HepG2 (cell line): ENCODE measurements around the gene PSMB11. TPM values are rescaled to one million over a fixed set of nuclear protein-coding genes. Genes with fewer than 3 reads are reported as not detected.
A peak's percentile ranks its signal among the peaks of the same experiment; 100 is the strongest.

ENCODE experiments used
- MEIS2 ChIP-seq: sonication (generic); formaldehyde crosslinking; IDR thresholded peaks from 2 replicates; pipeline ENCODE4 v1.9.0; 2021; ENCODE audit warnings: mild to moderate bottlenecking, missing genetic modification reagents
- SRSF9 ChIP-seq: fragments of 200-400 bp; formaldehyde crosslinking; IDR thresholded peaks from 2 replicates; pipeline ENCODE4 v1.6.1; 2018; ENCODE audit warnings: borderline replicate concordance, mild to moderate bottlenecking, low read depth, low read length; ENCODE audit not compliant: insufficient read depth, poor library complexity, severe bottlenecking
- ZFP36L2 ChIP-seq: sonication (generic); formaldehyde crosslinking; IDR thresholded peaks from 2 replicates; pipeline ENCODE4 v1.4.0; 2020; ENCODE audit warnings: missing genetic modification reagents
- ZFY ChIP-seq: sonication (generic); formaldehyde crosslinking; IDR thresholded peaks from 2 replicates; pipeline ENCODE4 v1.4.0; 2020; ENCODE audit warnings: missing genetic modification reagents
- ZNF225 ChIP-seq: sonication (generic); formaldehyde crosslinking; IDR thresholded peaks from 2 replicates; pipeline ENCODE4 v1.4.0; 2020; ENCODE audit warnings: mild to moderate bottlenecking, missing genetic modification reagents
- ZNF276 ChIP-seq: sonication (generic); formaldehyde crosslinking; IDR thresholded peaks from 2 replicates; pipeline ENCODE4 v1.4.0; 2020; ENCODE audit warnings: mild to moderate bottlenecking, low read depth, missing genetic modification reagents
- ZNF281 ChIP-seq: sonication (generic); formaldehyde crosslinking; IDR thresholded peaks from 2 replicates; pipeline ENCODE4 v1.4.0; 2020; ENCODE audit warnings: missing genetic modification reagents, borderline replicate concordance
- ZNF367 ChIP-seq: sonication (generic); formaldehyde crosslinking; IDR thresholded peaks from 2 replicates; pipeline ENCODE4 v1.4.0; 2020; ENCODE audit warnings: missing genetic modification reagents, borderline replicate concordance
- polyA plus RNA-seq, 8 experiments: library from polyadenylated mRNA; depleted of rRNA in 3 of 8; stranded (reverse) in 7 of 8; unstranded in 1 of 8; fragments of >200 nt; fragmentation: Illumina TruSeq in 4 of 8; extraction: Trizol in 4 of 8; gene quantifications; 2 replicates each; pipeline versions ENCODE4 v1.2.1 to v1.2.3, GENCODE V29; 2011 to 2016; ENCODE audit warnings: low read depth in 4 of 8, missing spikeins in 1 of 8, mixed read lengths in 1 of 8; ENCODE audit not compliant: insufficient read depth in 1 of 8
- total RNA-seq, 5 experiments: library from RNA; depleted of rRNA; stranded (reverse); fragments of >200 nt; fragmentation: Illumina TruSeq; extraction: Trizol; gene quantifications; 2 replicates each; pipeline ENCODE4 v1.2.3, GENCODE V29; 2016; ENCODE audit warnings: low read depth in 1 of 5
- TF ChIP-seq, protein P1 (sequence below): sonication (generic); formaldehyde crosslinking; IDR thresholded peaks from 2 replicates; pipeline ENCODE4 v1.5.0; 2020; ENCODE audit warnings: mild to moderate bottlenecking, missing genetic modification reagents
- TF ChIP-seq, protein P2 (sequence below): sonication (generic); formaldehyde crosslinking; IDR thresholded peaks from 2 replicates; pipeline ENCODE4 v1.5.1; 2020; ENCODE audit warnings: missing genetic modification reagents, mild to moderate bottlenecking, borderline replicate concordance
- TF ChIP-seq, protein P3 (sequence below): fragments of 450-650 bp; IDR thresholded peaks from 2 replicates; pipeline ENCODE4 v1.6.1; 2017; ENCODE audit warnings: mild to moderate bottlenecking

Gene PSMB11
- total and polyA plus RNA-seq, 2 of the 13 experiments (the other 11 are each of a cell fraction or from before 2014, with no cell fraction given), result not detected

- TF ChIP-seq, protein P1, sequence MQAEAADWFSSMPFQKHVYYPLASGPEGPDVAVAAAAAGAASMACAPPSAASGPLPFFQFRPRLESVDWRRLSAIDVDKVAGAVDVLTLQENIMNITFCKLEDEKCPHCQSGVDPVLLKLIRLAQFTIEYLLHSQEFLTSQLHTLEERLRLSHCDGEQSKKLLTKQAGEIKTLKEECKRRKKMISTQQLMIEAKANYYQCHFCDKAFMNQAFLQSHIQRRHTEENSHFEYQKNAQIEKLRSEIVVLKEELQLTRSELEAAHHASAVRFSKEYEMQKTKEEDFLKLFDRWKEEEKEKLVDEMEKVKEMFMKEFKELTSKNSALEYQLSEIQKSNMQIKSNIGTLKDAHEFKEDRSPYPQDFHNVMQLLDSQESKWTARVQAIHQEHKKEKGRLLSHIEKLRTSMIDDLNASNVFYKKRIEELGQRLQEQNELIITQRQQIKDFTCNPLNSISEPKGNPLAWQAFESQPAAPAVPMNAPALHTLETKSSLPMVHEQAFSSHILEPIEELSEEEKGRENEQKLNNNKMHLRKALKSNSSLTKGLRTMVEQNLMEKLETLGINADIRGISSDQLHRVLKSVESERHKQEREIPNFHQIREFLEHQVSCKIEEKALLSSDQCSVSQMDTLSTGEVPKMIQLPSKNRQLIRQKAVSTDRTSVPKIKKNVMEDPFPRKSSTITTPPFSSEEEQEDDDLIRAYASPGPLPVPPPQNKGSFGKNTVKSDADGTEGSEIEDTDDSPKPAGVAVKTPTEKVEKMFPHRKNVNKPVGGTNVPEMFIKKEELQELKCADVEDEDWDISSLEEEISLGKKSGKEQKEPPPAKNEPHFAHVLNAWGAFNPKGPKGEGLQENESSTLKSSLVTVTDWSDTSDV (CRISPR knock-in tag), result peak; percentile 82; the same call in 1 of the 2 replicates
- TF ChIP-seq ZNF367 (CRISPR knock-in tag), result no peak
- peak; percentile 70 for TF ChIP-seq ZFY (CRISPR knock-in tag)
- peak; percentile 16; the same call in 1 of the 2 replicates for TF ChIP-seq ZNF276 (CRISPR knock-in tag)
- peak; percentile 28; the same call in 1 of the 2 replicates for TF ChIP-seq ZFP36L2 (CRISPR knock-in tag)
- TF ChIP-seq MEIS2 (CRISPR knock-in tag), result no peak; the same call in none of the 2 replicates
- TF ChIP-seq, protein P2, sequence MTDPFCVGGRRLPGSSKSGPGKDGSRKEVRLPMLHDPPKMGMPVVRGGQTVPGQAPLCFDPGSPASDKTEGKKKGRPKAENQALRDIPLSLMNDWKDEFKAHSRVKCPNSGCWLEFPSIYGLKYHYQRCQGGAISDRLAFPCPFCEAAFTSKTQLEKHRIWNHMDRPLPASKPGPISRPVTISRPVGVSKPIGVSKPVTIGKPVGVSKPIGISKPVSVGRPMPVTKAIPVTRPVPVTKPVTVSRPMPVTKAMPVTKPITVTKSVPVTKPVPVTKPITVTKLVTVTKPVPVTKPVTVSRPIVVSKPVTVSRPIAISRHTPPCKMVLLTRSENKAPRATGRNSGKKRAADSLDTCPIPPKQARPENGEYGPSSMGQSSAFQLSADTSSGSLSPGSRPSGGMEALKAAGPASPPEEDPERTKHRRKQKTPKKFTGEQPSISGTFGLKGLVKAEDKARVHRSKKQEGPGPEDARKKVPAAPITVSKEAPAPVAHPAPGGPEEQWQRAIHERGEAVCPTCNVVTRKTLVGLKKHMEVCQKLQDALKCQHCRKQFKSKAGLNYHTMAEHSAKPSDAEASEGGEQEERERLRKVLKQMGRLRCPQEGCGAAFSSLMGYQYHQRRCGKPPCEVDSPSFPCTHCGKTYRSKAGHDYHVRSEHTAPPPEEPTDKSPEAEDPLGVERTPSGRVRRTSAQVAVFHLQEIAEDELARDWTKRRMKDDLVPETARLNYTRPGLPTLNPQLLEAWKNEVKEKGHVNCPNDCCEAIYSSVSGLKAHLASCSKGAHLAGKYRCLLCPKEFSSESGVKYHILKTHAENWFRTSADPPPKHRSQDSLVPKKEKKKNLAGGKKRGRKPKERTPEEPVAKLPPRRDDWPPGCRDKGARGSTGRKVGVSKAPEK (CRISPR knock-in tag), result no peak
- TF ChIP-seq SRSF9, result no peak
- peak; percentile 93; the same call in 1 of the 2 replicates for TF ChIP-seq ZNF225
- TF ChIP-seq, protein P3, sequence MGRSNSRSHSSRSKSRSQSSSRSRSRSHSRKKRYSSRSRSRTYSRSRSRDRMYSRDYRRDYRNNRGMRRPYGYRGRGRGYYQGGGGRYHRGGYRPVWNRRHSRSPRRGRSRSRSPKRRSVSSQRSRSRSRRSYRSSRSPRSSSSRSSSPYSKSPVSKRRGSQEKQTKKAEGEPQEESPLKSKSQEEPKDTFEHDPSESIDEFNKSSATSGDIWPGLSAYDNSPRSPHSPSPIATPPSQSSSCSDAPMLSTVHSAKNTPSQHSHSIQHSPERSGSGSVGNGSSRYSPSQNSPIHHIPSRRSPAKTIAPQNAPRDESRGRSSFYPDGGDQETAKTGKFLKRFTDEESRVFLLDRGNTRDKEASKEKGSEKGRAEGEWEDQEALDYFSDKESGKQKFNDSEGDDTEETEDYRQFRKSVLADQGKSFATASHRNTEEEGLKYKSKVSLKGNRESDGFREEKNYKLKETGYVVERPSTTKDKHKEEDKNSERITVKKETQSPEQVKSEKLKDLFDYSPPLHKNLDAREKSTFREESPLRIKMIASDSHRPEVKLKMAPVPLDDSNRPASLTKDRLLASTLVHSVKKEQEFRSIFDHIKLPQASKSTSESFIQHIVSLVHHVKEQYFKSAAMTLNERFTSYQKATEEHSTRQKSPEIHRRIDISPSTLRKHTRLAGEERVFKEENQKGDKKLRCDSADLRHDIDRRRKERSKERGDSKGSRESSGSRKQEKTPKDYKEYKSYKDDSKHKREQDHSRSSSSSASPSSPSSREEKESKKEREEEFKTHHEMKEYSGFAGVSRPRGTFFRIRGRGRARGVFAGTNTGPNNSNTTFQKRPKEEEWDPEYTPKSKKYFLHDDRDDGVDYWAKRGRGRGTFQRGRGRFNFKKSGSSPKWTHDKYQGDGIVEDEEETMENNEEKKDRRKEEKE, result no peak
- TF ChIP-seq ZNF281 (CRISPR knock-in tag), result peak; percentile 93
Measured at GRCh38 chr14:23071244-23071920, 29.4 kb downstream of the PSMB11 start (continued).
